NCI-H1694 (cell line): ENCODE results near the gene EZR.

Experiments used
- DNase-seq: peaks from one replicate; lab custom pipeline; 2025; lab: John Stamatoyannopoulos, UW

Gene EZR

GRCh38 chr6:158819213-158819976 is at the start of gene EZR:
Gene EZR (minus strand): TSS chr6:158819368. CDS start chr6:158818093, 1,275 bp downstream.
- no peak for DNase-seq

GRCh38 chr6:158868122-158868480 is 48.9 kb upstream of the EZR start:
- no peak for DNase-seq

DNA sequence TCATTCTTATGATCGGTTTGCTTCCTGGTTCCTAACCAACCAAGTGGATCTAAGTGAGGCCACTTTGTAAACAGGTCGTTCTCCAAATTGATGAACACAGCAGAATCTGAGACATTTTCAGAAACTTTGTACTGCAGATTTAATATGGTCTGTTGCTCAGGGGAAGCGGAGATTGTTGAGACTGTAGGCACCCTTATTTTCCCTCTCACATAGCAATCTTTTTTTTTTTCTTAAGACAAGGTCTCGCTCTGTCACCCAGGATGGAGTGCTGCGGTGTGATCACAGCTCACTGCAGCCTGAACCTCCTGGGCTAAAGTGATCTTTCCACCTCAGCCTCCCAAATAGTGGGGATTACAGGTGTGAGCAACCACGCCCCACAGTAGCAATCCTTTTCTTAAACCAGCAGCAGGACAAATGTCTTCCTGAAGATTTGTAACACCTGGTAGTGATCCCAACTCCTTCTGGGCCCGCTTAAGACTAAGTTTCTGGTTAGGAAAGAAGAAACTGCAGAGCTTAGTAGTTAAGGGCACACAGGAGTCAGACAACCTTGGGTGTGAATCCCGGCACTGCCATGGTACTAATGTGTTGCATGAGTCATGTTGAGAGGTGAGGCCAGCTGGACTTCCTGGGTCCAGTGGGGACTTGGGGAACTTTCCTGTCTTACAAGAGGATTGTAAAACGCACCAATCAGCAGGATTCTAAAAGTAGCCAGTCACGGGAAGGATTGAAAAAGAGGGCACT is 48.4 kb upstream of the EZR start:
- DNase-seq: no peak

GRCh38 chr6:158865769-158866168 is 46.6 kb upstream of the EZR start:
- no peak for DNase-seq

DNA sequence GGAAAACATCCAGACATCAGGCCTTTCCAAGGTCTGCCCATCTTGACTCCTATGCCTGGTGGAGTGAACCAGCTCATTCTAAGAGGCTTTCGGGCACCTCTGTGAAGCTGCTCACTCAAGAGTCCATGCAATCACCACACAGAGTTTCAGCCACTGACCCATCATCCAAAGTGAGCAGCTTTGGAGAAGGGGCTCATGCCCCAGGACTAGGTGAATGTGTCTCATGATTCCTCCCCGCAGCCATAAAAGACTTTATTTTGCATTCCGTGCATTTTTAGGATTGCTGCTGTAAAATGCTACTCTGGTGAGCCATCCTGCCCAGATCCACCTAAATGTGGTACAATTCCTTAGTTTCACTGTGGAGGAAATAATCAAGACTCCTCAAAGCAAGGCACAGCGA is 44.5 kb upstream of the EZR start:
- no peak for DNase-seq

- DNase-seq: no peak
These were observed 42.7 kb upstream of the EZR start for GRCh38 chr6:158861686-158862381.

DNA sequence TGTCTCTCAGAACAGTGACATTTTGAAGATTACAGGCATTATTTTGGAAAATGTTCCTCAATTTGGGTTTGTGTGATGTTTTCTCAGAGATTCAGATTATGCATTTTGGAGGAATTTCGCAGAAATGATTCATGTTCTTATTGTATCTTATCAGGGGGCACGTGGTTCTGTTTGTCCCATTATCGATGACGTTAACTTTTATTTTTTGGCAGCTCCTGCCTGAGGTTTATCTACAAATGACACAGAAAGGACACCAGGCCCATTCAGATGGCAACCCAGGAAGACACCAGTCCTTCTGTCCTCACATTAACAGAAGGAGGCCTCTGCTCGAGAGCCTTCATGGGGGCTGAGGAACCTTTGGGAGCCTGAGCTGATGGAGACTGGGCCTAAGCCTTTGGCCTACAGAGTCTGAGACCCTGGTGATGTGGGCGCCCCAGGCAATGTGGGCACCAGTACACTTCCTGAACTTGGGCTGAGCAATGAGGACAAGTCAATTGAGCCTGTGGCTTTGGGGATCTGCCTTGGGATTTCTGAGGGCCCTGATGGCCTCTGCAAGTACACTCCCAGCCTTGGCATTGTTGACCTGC is 41.2 kb upstream of the EZR start:
- no peak for DNase-seq

GRCh38 chr6:158856261-158856660 is 37.1 kb upstream of the EZR start:
- no peak for DNase-seq

DNA sequence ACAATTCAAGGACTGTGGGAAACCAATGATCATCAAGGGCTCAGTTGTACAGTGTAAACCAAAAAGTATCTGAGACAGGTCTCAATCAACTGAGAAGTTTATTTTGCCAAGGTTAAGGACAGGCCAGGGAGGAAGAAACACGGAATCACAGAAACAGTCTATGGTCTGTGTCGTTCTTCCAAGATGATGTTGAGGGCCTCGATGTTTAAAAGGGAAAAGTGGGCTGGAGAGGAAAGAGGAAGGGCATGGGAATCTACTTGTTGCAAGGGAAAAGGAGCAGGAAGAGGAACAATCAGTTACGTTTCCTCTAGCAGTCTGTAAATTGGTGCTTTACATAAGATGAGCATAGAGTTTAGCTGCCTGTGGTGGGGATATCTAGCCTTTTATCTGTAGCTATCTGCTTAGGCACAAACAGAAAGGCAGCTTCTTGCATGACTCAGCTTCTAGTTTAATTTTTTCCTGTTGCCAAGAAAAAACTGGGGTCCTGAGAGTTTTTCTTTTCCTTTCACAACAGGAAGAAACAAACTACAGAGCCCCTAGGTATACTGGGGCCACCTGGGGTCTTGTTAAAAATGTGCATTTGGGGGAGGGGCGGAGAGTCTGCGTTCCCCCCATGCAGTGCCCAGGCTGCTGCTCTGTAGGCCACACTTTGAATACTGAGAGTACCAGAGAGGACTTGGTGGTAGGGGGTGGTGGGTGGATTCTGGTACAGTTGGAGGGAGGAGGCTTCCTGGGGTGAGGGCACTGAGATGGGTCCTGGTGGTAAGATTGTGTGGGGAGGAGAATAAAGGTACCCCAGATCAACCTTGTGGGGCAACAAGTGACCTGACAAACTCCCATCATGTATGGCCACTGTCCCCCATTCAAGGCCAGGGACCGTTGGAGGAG is 35.3 kb upstream of the EZR start:
- no peak for DNase-seq

DNA sequence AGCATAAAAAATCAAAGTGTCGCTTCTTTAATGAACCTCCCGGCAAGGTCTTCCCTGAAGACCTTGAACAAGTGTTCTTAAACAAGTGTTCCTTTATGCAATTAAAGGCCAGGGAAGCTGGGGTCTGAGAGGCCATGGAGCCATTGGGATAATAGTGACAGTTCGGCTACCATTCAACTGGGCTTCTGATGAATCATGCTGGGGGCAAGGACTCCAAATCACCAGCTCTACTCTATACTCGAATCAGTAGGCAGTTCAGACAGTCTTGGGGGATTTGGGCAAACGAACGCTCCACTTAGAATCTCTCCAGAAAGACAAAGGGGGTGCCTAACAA is 34.7 kb upstream of the EZR start:
- DNase-seq: no peak

- DNase-seq: no peak
These were observed 34.1 kb upstream of the EZR start for GRCh38 chr6:158853072-158853879.

GRCh38 chr6:158852312-158853071 is 33.3 kb upstream of the EZR start:
- no peak for DNase-seq

DNA sequence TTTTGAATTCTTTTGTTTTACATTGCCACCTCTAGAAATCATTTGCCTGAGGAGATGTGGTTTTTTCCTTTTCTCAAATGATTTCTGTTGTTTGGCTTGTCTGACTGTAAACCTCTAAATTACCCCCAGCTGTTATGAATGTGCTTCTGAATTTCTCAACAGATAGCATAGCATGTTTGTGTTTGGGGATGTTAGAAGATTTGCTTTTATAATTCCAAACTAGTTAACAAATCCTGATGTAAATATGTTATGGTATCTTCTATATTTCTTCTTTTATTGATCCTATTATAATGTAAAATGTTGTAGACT is 31.6 kb upstream of the EZR start:
- no peak for DNase-seq

DNA sequence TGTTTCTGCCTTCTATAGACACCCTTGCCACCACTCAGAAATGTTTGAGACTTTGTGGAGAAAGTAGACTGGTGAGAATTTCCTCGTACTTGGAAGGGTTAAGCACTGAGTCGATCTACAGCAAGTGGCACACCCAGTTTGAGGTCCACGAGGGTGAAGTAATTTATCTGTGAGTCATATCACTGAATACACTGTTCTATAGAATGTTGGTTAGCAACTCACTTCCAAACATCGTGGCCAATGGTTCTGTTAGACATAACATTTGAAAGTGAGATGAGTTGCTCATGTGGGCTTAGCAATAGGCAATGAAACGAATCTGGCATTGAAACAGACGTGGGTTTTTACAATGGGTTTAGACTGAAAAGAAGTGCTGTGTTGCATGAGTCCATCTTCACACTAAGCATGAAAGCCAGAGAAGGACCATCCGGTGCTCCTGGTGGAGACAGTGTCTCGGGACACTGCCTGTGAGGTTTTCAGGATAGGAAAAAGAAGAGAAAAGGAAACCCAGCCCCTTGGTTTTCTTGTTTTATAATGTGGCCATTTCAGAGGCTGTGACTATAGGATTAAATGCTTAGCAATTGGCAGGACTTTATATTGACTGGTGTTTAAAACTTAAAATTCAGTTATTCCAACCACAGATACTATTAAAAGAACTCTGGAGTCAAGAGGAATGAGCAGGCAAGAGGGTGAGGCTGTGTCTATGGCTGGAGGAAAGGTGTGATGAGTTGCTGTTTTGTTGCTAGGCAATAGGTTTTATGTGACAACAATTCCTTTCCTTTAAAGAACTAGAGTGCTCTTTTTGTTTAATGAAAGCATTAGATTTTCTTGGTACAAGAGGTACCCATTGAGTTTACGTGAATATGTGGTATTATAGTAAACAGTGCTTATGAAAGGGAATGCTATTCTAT is 31.0 kb upstream of the EZR start:
- DNase-seq: no peak

DNA sequence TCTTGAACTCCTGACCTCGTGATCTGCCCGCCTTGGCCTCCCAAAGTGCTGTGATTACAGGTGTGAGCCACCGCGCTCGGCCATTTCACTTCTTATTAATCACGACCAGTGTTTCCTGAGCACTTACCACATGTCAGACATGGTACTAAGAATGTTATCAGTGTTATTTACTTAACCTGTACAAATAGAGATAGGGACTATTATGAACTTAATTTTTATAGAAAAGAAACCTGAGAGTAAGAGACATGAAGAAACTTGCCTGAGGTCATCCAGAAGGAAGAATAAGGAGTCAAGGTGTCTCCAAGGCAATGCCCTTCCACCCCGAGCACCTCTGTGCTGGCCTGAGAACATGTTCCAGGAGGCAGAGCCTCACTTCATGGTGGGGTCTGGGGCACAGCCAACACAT is 29.3 kb upstream of the EZR start:
- no peak for DNase-seq

DNA sequence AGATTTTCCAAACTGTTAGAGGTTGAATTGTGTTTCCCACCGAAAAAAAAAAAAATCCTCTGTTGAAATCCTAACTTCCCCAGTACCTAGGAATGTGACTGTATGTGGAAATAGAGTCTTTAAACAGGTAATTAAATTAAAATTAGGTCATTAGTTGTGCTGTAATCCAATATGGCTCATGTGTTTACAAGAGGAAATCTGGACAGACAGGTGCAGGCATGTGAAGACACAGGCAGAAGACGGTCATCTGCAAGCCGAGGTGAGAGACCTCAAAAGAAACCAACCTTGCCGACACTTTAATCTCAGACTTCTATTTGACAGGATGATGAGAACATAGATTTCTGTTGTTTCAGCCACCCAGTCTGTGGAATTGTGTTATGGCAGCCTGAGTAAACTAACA is 28.6 kb upstream of the EZR start:
- DNase-seq: no peak

DNA sequence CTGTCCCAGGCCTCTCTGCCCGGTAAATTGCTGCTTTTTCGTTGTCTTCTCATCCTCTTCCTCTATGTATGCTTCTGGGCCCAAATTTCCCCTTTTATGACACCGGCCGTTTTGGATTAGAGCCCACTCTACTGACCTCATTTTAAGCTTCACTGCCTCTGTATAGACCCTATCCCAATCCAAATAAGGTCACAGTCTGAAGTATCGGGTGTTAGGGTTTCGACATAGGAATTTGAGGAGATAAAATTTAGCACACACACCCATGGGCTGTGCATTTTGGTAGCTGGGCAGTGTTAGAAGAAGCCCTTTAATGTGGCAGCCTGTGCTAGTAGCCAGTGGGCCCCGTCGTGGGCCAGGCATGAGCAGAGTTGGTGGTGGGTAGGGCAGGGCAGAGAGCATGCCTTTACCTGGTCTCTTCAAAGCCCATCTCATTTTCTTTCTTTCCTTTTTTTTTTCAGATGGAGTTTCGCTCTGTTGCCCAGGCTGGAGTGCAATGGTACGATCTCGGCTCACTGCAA is 27.9 kb upstream of the EZR start:
- no peak for DNase-seq

- DNase-seq: no peak
These were observed 24.8 kb upstream of the EZR start for GRCh38 chr6:158843751-158844683.
